Neural cell (in vitro differentiated cells): Measurements from ENCODE around the gene ARMH3. TPM values are rescaled to one million over a fixed set of nuclear protein-coding genes. Genes with fewer than 3 reads are reported as not detected.

Experiments used
- H2AFZ ChIP-seq: fragments of 200-600, 300-800 bp; sonication (generic), shearing (Covaris generic); 2 replicates; pipeline ENCODE4 v1.6.0; 2014; ENCODE audit warnings: low read depth, mild to moderate bottlenecking, antibody characterized with exemption, low read length, moderate library complexity
- H3F3A ChIP-seq: fragments of 200-600 bp; shearing (Covaris generic); 2 replicates; pipeline ENCODE4 v1.6.1; 2016; ENCODE audit warnings: mild to moderate bottlenecking, moderate library complexity, mixed read lengths, antibody characterized with exemption, low read length; ENCODE audit not compliant: insufficient read depth, poor library complexity, severe bottlenecking
- H3K27ac ChIP-seq: fragments of 200-600, 300-800 bp; sonication (generic), shearing (Covaris generic); 2 replicates; pipeline ENCODE4 v1.5.1; 2014; ENCODE audit warnings: mild to moderate bottlenecking, low read length, moderate library complexity
- H3K27me3 ChIP-seq: fragments of 300-800, 200-600 bp; sonication (generic), shearing (Covaris generic); 2 replicates; pipeline ENCODE4 v1.6.0; 2014; ENCODE audit warnings: mild to moderate bottlenecking, low read depth, low read length, moderate library complexity; ENCODE audit not compliant: insufficient read depth
- H3K36me3 ChIP-seq: fragments of 300-800, 200-600 bp; sonication (generic), shearing (Covaris generic); 2 replicates; pipeline ENCODE4 v1.5.1; 2014; ENCODE audit warnings: mild to moderate bottlenecking, antibody characterized with exemption, low read length, moderate library complexity; ENCODE audit not compliant: insufficient read depth
- H3K4me2 ChIP-seq: fragments of 300-800, 200-600 bp; sonication (generic), shearing (Covaris generic); 2 replicates; pipeline ENCODE4 v1.6.0; 2014; ENCODE audit warnings: mild to moderate bottlenecking, low read length
- H3K4me3 ChIP-seq: fragments of 300-800, 200-600 bp; sonication (generic), shearing (Covaris generic); 2 replicates; pipeline ENCODE4 v1.5.1; 2014; ENCODE audit warnings: mild to moderate bottlenecking, low read length, moderate library complexity
- H3K79me2 ChIP-seq: fragments of 200-600 bp; shearing (Covaris generic); replicated peaks from 2 replicates; pipeline ENCODE4 v1.6.0; 2014; ENCODE audit warnings: mild to moderate bottlenecking, low read length, moderate library complexity; ENCODE audit not compliant: insufficient read depth
- H3K9ac ChIP-seq: fragments of 300-800, 200-600 bp; sonication (generic), shearing (Covaris generic); 2 replicates; pipeline ENCODE4 v1.6.1; 2016; ENCODE audit warnings: mild to moderate bottlenecking, low read length, mixed read lengths
- H3K9me2 ChIP-seq: fragments of 200-600 bp; shearing (Covaris generic); 2 replicates; pipeline ENCODE4 v1.6.1; 2016; ENCODE audit warnings: mild to moderate bottlenecking, low read length, mixed read lengths; ENCODE audit not compliant: insufficient read depth
- H3K9me3 ChIP-seq: fragments of 200-600, 300-800 bp; sonication (generic), shearing (Covaris generic); 2 replicates; pipeline ENCODE4 v1.6.1; 2016; ENCODE audit warnings: mild to moderate bottlenecking, mixed run types, low read length, moderate library complexity, mixed read lengths
- H4K20me1 ChIP-seq: fragments of 200-600 bp; shearing (Covaris generic); 2 replicates; pipeline ENCODE4 v1.6.1; 2016; ENCODE audit warnings: mild to moderate bottlenecking, mixed run types; ENCODE audit not compliant: insufficient read depth
- CTCF ChIP-seq: fragments of 450-650 bp; IDR thresholded peaks from 2 replicates; pipeline ENCODE4 v1.5.1; 2014; ENCODE audit warnings: antibody characterized with exemption, mild to moderate bottlenecking, moderate library complexity; ENCODE audit not compliant: poor library complexity, severe bottlenecking
- EP300 ChIP-seq: fragments of 450-650 bp; conservative IDR thresholded peaks from 2 replicates; pipeline ENCODE4 v1.6.1; 2014; ENCODE audit warnings: antibody characterized with exemption, mild to moderate bottlenecking, moderate library complexity; ENCODE audit not compliant: poor library complexity, severe bottlenecking
- EZH2 ChIP-seq: fragments of 200-600, 300-800 bp; shearing (Covaris generic), sonication (generic); IDR thresholded peaks from 2 replicates; pipeline ENCODE4 v1.6.1; 2014; ENCODE audit warnings: antibody characterized with exemption, low read length, borderline replicate concordance, mild to moderate bottlenecking; ENCODE audit not compliant: insufficient read depth, poor library complexity, severe bottlenecking
- MXI1 ChIP-seq: fragments of 450-650 bp; conservative IDR thresholded peaks from 2 replicates; pipeline ENCODE4 v1.6.1; 2014; ENCODE audit warnings: antibody characterized with exemption, mild to moderate bottlenecking; ENCODE audit not compliant: poor library complexity, severe bottlenecking
- POLR2AphosphoS5 ChIP-seq: IDR thresholded peaks from 2 replicates; pipeline ENCODE4 v1.6.1; 2012
- RAD21 ChIP-seq: fragments of 450-650 bp; conservative IDR thresholded peaks from 2 replicates; pipeline ENCODE4 v1.6.1; 2014; ENCODE audit warnings: antibody characterized with exemption, mild to moderate bottlenecking, moderate library complexity
- REST ChIP-seq: IDR thresholded peaks from 2 replicates; pipeline ENCODE4 v1.6.1; 2012; ENCODE audit warnings: borderline replicate concordance
- SMC3 ChIP-seq: fragments of 450-650 bp; conservative IDR thresholded peaks from 2 replicates; pipeline ENCODE4 v1.6.1; 2014; ENCODE audit warnings: antibody characterized with exemption, mild to moderate bottlenecking, moderate library complexity; ENCODE audit not compliant: poor library complexity
- TAF1 ChIP-seq: IDR thresholded peaks from 2 replicates; pipeline ENCODE4 v1.6.1; 2012; ENCODE audit warnings: low read depth
- polyA plus RNA-seq: library from polyadenylated mRNA; depleted of rRNA; stranded (reverse); fragments of >200 nt; gene quantifications from 2 replicates; pipeline ENCODE4 v1.2.3, GENCODE V29; 2014

ARMH3 gene
- polyA plus RNA-seq, 1 donor from 2014 or later, result 13.4 TPM

GRCh38 chr10:101835362-101835761, 220.6 kb downstream of the ARMH3 start:
- no peaks in the 10 kb centered on the region for H3K27me3 ChIP-seq
- H4K20me1 ChIP-seq, result no peaks in the 10 kb centered on the region
- no peak overlapping the region for H2AFZ ChIP-seq
- H3K4me2 ChIP-seq, result no peak overlapping the region
- H3K9me3 ChIP-seq, result no peaks in the 10 kb centered on the region
- no peak overlapping the region for H3K27ac ChIP-seq
- TF ChIP-seq EZH2 (no peak), REST (no peak), EP300 (no peak), RAD21 (no peak), CTCF (no peak), MXI1 (no peak), SMC3 (no peak), POLR2AphosphoS5 (no peak), TAF1 (no peak)
- no peaks in the 10 kb centered on the region for H3F3A ChIP-seq
- H3K9ac ChIP-seq, result no peak overlapping the region
- H3K79me2 ChIP-seq, result no peaks in the 10 kb centered on the region
- H3K36me3 ChIP-seq, result no peaks in the 10 kb centered on the region
- no peaks in the 10 kb centered on the region for H3K9me2 ChIP-seq
- H3K4me3 ChIP-seq, result no peak overlapping the region

- no peaks in the 10 kb centered on the region for H3F3A ChIP-seq
- H3K4me2 ChIP-seq, result no peak overlapping the region
- no peaks in the 10 kb centered on the region for H3K36me3 ChIP-seq
- H3K9ac ChIP-seq, result no peak overlapping the region
- no peaks in the 10 kb centered on the region for H3K79me2 ChIP-seq
- TF ChIP-seq RAD21 (no peak), TAF1 (no peak), MXI1 (no peak), EZH2 (no peak), EP300 (no peak), REST (no peak)
- no peak overlapping the region for H3K27ac ChIP-seq
- no peaks in the 10 kb centered on the region for H4K20me1 ChIP-seq
- H3K27me3 ChIP-seq, result no peaks in the 10 kb centered on the region
- H3K4me3 ChIP-seq, result no peak overlapping the region
- H2AFZ ChIP-seq, result no peak overlapping the region
- H3K9me2 ChIP-seq, result no peaks in the 10 kb centered on the region
- no peaks in the 10 kb centered on the region for H3K9me3 ChIP-seq
Measured at GRCh38 chr10:101834341-101834740, 221.6 kb downstream of the ARMH3 start.
